D341Med (cell line): ENCODE measurements around the gene TXNDC2.

Source experiments
- DNase-seq: peaks from one replicate; pipeline ENCODE4 v3.0.0; 2012; ENCODE audit warnings: low spot score

The TXNDC2 gene

GRCh38 chr18:9913526-9914333 is 28.0 kb downstream of the TXNDC2 start, which contains the start of gene VAPA:
VAPA (plus strand) TSS chr18:9914016; CDS start chr18:9914257, 241 bp downstream.
- peak; percentile 100 for DNase-seq

GRCh38 chr18:9914334-9914583 is 28.5 kb downstream of the TXNDC2 start:
- DNase-seq = peak; percentile 89

- DNase-seq = peak; percentile 75
Measured at GRCh38 chr18:9914584-9915290, 29.0 kb downstream of the TXNDC2 start.

GRCh38 chr18:9915291-9916076 is 29.7 kb downstream of the TXNDC2 start:
- no peak for DNase-seq

- DNase-seq = no peak
Measured at GRCh38 chr18:9916077-9916639, 30.4 kb downstream of the TXNDC2 start.

GRCh38 chr18:9916808-9917207 is 31.0 kb downstream of the TXNDC2 start:
- no peak for DNase-seq

GRCh38 chr18:9918016-9918680 is 32.4 kb downstream of the TXNDC2 start:
- DNase-seq = no peak

DNA sequence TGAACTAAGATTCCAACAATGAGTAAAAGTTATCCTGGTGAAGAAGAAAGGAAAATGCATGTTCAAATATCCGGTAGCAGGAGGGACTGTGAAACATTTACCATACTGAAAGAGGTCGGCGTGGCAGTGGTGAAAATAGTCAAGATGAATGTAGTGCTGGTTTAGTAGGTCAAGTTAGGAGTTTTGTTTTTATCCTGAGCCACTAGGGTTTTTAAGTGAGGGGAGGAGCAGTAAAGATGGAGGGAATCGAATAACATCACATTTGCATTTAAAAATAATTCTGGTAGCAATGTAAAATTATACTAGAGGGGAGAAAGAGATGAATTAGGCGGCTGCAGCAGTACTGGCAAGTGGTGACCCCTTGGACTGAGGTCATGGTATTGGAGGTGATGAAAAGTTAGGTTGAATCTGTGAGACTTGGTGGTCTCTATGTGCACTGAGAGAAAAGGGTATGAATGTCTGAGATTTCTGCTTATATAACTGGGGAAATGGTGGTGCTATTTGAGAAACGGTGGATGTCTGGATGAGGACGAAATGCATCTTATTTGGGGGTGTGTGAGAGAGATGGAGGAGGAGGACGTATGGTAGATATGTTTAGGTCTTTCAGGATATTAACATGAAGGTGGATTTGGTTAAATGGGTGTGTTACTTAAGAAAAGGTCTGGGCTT is 33.9 kb downstream of the TXNDC2 start:
- DNase-seq = no peak

- no peak for DNase-seq
Measured at GRCh38 chr18:9922592-9923311, 37.0 kb downstream of the TXNDC2 start.

DNA sequence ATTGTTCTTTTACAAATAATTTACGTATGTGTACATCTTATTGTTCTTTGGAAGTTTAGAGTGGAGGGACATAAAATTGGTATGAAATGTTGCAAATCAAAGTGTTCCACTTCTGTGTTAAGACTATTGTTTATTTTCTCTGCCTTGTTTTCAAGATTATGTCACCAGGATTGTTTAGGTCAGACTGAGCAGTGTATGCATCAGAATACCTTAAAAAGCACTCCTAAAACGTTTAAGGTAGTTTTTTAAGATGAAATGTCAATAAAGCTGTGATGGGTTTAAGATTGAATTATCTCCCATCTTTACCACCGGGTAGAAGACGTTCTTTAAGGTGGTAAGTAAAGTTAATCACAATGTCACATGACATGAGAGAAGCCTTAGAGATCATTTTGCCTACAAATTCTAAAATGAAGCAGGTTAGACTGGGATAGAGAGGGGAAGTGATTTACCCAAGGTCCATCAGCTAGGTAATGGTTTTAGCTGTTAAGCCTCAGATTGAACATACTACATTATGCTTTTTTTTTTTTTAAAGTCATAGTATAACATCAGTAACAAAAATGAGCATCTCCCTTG is 38.7 kb downstream of the TXNDC2 start:
- no peak for DNase-seq

- no peak for DNase-seq
Measured at GRCh38 chr18:9925369-9925768, 39.6 kb downstream of the TXNDC2 start.

GRCh38 chr18:9925795-9926194 is 40.0 kb downstream of the TXNDC2 start:
- no peak for DNase-seq

DNA sequence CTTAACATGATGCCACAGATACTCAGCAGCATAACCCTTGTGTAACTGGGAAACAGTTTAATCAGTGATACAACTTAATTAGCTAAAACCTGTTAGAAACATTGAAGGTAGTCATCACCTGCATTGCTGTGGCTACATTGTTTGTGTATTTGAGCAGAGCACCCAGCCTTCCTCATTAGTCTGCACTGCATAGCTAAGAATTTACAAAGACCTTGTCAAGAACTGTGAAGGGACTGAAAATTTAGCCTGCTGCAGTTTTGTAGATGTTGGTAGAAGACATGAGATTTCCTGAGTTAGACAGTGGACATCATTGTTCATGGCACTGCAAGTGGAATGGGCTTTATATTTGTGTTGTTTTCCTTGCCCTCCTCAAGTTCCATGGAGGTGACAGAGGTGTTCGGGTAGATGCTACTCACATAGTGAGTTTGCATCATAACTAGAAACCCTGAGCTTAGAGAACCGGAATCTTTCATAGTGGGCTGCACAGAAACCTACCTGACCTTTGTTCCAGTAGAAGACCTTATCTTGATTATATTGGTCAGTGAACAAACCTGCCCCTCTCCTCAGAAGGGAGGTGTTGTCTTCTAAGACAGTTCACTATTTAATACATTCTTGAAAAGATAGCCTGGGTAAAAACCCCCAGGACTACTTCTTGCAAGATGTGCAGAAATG is 40.6 kb downstream of the TXNDC2 start:
- no peak for DNase-seq

DNA sequence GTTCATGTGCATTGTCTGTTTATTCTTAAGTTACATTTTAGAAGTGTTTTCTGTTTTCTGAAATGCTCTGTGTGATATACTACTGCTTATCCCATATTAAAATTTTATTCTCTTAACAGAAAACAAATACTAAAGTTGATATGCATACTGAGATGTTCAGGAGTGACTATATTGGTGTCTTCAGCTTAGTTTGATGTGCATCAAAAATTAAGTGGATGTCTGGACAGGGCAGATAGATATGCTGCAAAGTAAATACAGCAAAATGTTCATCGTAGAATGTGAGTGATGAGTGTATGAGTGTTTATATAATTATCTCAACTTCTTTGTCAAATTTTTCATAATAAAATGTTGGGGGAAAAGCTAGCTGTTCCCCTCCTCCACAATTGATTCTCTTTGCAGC is 41.2 kb downstream of the TXNDC2 start:
- DNase-seq = no peak

DNA sequence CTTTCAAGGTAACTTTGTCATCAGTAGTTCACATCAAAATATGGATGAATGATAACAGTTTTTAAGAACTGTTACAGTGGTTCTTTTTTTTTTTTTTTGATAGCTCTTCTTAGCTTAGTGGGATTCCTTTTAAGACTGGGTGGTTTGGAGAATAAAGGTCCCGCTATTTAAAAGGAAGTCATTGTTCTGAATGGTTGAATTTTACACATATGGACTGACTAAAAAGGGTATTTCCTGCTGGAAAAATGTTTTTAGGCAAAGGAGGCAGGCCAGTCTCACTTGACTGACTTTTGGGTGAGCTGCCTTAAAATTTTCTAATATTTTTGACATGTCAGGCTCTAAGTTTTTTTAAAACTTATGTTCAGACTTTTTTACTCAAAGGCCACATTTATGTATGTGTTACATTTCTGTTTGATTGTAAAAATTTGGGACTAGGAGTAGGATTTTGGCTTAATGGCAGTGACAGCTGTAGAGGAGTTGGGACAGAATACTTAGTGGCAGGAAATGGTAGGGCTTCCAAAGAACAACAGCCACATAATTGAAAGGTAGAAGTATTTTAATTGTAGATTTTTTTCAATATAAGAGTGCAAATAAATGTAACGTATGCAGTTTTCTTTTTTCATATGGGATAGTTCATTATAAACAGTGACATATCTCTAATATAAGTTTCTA is 41.8 kb downstream of the TXNDC2 start:
- no peak for DNase-seq

GRCh38 chr18:9928646-9929259 is 43.0 kb downstream of the TXNDC2 start:
- no peak for DNase-seq

GRCh38 chr18:9930299-9930884 is 44.6 kb downstream of the TXNDC2 start:
- DNase-seq = no peak

- no peak for DNase-seq
Measured at GRCh38 chr18:9931146-9931545, 45.4 kb downstream of the TXNDC2 start.
